DMS114 treated with DMSO at 0.1 percent for 48 hours (cell line): ENCODE data around the gene GRM4.
"Not testable (repeated sequence)": the region's sequence is repeated elsewhere in the genome, so short reads cannot be mapped to it uniquely, and the experiment has no call there.

Experiments used
- DNase-seq: peaks from one replicate; lab custom pipeline; 2025; ENCODE audit not compliant: unreplicated experiment; lab: John Stamatoyannopoulos, UW

The GRM4 gene

GRCh38 chr6:34027445-34027936, 118.4 kb downstream of the GRM4 start:
- DNase-seq = no peak

- no peak for DNase-seq
Measured at GRCh38 chr6:34025861-34026260, 120.0 kb downstream of the GRM4 start.

- DNase-seq = no peak
Measured at GRCh38 chr6:34025112-34025807, 120.6 kb downstream of the GRM4 start.

DNA sequence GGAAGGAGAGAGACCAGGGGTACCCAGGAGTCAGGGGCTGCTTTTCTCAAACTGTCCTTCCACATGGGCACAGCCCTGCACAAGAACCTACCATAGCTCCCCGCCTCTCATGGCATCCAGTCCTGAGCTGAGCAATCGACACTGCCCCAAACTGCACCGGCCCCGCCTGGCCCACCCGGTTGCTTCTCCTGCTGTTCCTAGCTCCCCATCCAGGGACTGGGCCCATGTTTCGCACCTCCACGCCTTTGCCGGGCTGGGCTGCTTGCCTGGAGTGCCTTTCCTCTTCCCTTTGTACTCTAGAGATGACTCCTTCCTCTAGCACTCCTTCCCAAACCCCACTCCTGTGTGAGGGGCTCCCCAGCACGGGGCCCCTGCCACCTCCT, 123.0 kb downstream of the GRM4 start:
- DNase-seq = no peak

GRCh38 chr6:34022250-34022872, 123.5 kb downstream of the GRM4 start:
- no peak for DNase-seq

GRCh38 chr6:34021554-34022190, 124.2 kb downstream of the GRM4 start:
- no peak for DNase-seq

- no peak for DNase-seq
Measured at GRCh38 chr6:34020807-34021553, 124.9 kb downstream of the GRM4 start.

GRCh38 chr6:34020278-34020677, 125.6 kb downstream of the GRM4 start:
- DNase-seq = no peak

- no peak for DNase-seq
Measured at GRCh38 chr6:34018961-34019606, 126.8 kb downstream of the GRM4 start.

GRCh38 chr6:34018026-34018425, 127.9 kb downstream of the GRM4 start:
- DNase-seq = no peak

GRCh38 chr6:34017106-34017805, 128.6 kb downstream of the GRM4 start:
- no peak for DNase-seq

- not testable (repeated sequence) for DNase-seq
Measured at GRCh38 chr6:34016573-34016972, 129.3 kb downstream of the GRM4 start.

DNA sequence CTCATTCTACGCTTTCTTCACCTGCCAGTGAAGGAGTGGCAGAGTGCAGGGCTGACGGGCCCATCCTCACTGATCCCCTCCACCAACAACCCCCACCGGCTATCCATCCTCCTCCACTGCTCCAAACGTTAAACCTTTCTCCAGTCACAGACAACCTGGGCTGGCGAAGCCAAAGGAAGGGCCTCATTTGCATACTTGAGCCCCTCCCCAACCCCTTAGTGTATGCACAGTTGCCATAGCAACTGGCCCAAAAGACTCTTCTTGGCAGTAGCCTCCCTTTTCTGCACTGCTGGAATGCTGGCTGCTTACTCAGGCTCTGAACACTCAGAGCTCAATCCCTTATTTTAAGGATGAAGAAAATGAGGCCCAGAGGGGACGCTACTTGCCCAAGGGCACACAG, 130.3 kb downstream of the GRM4 start:
- DNase-seq = no peak

- DNase-seq = no peak
Measured at GRCh38 chr6:34011264-34011663, 134.6 kb downstream of the GRM4 start.

GRCh38 chr6:34005901-34006531, 139.9 kb downstream of the GRM4 start:
- DNase-seq = no peak

- no peak for DNase-seq
Measured at GRCh38 chr6:34004706-34005105, 141.2 kb downstream of the GRM4 start.

- no peak for DNase-seq
Measured at GRCh38 chr6:34003962-34004361, 141.9 kb downstream of the GRM4 start.

DNA sequence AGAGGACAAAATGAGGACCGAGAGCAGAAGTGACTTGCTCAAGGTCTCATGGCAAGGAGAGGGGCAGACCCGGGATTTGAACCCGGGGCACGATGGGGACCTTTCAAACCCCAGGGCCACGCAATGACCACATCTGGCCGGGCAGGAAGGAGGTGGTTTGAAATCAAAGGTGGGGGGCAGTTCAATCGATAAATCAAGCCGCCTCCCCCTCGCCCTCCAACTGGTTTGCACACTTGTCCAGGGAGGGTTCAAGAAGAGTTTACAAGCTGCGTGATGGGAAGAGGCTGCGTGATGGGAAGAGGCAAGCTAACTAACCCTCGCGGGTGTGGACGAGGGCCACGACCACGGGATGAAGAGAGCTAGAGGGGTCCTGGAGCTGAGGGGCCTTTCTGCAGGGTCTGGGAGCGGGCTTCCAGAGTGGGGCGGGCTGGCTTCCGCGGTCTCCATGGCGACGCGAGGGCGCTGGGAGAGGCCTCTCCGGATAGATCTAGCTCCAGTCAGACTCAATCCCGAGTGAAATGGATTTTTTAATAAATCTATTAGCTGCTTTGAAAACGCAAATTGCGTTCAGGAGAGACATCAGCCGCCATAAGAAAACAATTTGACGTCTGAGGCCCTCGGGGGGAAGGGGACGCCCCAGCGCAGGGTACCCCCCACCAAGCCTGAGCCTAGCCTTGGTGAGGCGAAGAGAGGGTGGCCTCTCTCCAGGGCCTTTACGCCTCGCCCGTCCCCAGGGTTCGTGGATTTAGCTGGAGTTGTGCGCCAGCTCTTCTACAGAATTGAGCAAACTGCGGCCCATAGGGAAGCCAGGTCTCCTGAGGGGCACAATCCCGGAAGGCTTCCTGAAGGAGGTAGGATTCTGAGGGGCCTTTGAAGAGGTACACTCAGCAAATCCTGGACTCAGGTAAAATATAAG, 143.9 kb downstream of the GRM4 start:
- DNase-seq = no peak

- DNase-seq = no peak
Measured at GRCh38 chr6:34000281-34000680, 145.6 kb downstream of the GRM4 start.
